Prostate gland (tissue), 2 donors: ENCODE results near the gene FSTL5. TPM values are rescaled to one million over a fixed set of nuclear protein-coding genes. Genes with fewer than 3 reads are reported as not detected.

ENCODE experiments used
- DNase-seq: peaks from one replicate; pipeline ENCODE4 v3.0.0-alpha.2; 2019; ENCODE audit warnings: low spot score
- H3K27ac ChIP-seq, 2 donors: fragments of 200-600 bp; sonication (generic); 2 replicates each; pipeline ENCODE4 v1.5.1; 2017 to 2019
- H3K27me3 ChIP-seq: fragments of 200-600 bp; sonication (generic); replicated peaks from 2 replicates; pipeline ENCODE4 v1.5.1; 2019; ENCODE audit not compliant: insufficient read depth
- H3K36me3 ChIP-seq, 2 donors: fragments of 200-600 bp; sonication (generic); 1 replicate in 1 of 2; 2 replicates in 1 of 2; pipeline versions ENCODE4 v1.5.1 to v1.8.1; 2017 to 2019
- H3K4me1 ChIP-seq: fragments of 200-600 bp; sonication (generic); replicated peaks from 2 replicates; pipeline ENCODE4 v1.5.1; 2019
- H3K4me3 ChIP-seq, 2 donors: fragments of 200-600 bp; sonication (generic); 2 replicates each; pipeline ENCODE4 v1.5.1; 2017 to 2019
- H3K9me3 ChIP-seq: fragments of 200-600 bp; sonication (generic); 2 replicates; pipeline ENCODE4 v1.5.1; 2017
- CTCF ChIP-seq, 4 experiments: fragments of 200-600 bp in 2 of 4; fragments of 450-650 bp in 2 of 4; sonication (generic) in 2 of 4; IDR thresholded peaks; 1 replicate in 3 of 4; 2 replicates in 1 of 4; pipeline ENCODE4 v1.5.1; 2016 to 2019; ENCODE audit warnings: antibody characterized with exemption in 4 of 4, mild to moderate bottlenecking in 2 of 4, moderate library complexity in 2 of 4
- POLR2A ChIP-seq: fragments of 450-650 bp; IDR thresholded peaks from one replicate; pipeline ENCODE4 v1.6.1; 2016; ENCODE audit warnings: antibody characterized with exemption, mild to moderate bottlenecking
- POLR2AphosphoS5 ChIP-seq: sonication (generic); formaldehyde crosslinking; IDR thresholded peaks from one replicate; pipeline ENCODE4 v1.6.1; 2017; ENCODE audit warnings: antibody characterized with exemption
- WGBS: methylation state at CpG from one replicate; pipeline ENCODE4 v1.1.5; 2018; 5-methylcytosine and 5-hydroxymethylcytosine counted together
- intact Hi-C: fragments of 100-400 bp; cut with DNase I; formaldehyde crosslinking; loops from one replicate; pipeline ENCODE4 v1.14.2; 2022
- total RNA-seq, 2 donors: library from RNA; depleted of rRNA; stranded (reverse); fragments of >200 nt; gene quantifications; one replicate each; pipeline ENCODE4 v1.1.0, GENCODE V29; 2016

Gene FSTL5
- total RNA-seq, 2 donors from 2014 or later = 0.45 TPM; not detected in 1

- H3K4me3 ChIP-seq = no peak overlapping the region
- TF ChIP-seq POLR2A (no peak), CTCF (IDR thresholded peaks at IDR 0.05) (no peak), POLR2AphosphoS5 (no peak)
- no peak for DNase-seq
- no peaks in the 10 kb centered on the region for H3K36me3 ChIP-seq
- no peaks in the 10 kb centered on the region for H3K9me3 ChIP-seq
- no peaks in the 10 kb centered on the region for H3K4me1 ChIP-seq
- no peaks in the 10 kb centered on the region for H3K27me3 ChIP-seq
- no peak overlapping the region for H3K27ac ChIP-seq
- intact Hi-C loops = no loop called here
- 67% methylated on average over 2 of the region's 2 CpGs for WGBS
These were observed 102.6 kb downstream of the FSTL5 start for GRCh38 chr4:162061214-162061613.

- 53% methylated on average over 1 of the region's 1 CpG for WGBS
- TF ChIP-seq POLR2AphosphoS5 (no peak), POLR2A (no peak), CTCF (IDR thresholded peaks at IDR 0.05) (no peak)
- H3K9me3 ChIP-seq = no peaks in the 10 kb centered on the region
- no peak overlapping the region for H3K27ac ChIP-seq
- intact Hi-C loops = no loop called here
- no peak overlapping the region for H3K4me3 ChIP-seq
- no peaks in the 10 kb centered on the region for H3K36me3 ChIP-seq
- H3K4me1 ChIP-seq = no peaks in the 10 kb centered on the region
- no peaks in the 10 kb centered on the region for H3K27me3 ChIP-seq
- no peak for DNase-seq
These were observed 104.1 kb downstream of the FSTL5 start for GRCh38 chr4:162059656-162060055.

GRCh38 chr4:162056990-162057389 lies 106.8 kb downstream of the FSTL5 start:
- Histone ChIP-seq H3K27ac (no peak overlapping the region), H3K36me3 (no peaks in the 10 kb centered on the region), H3K4me1 (no peaks in the 10 kb centered on the region), H3K27me3 (no peaks in the 10 kb centered on the region), H3K4me3 (no peak overlapping the region), H3K9me3 (no peaks in the 10 kb centered on the region)
- no peak for DNase-seq
- WGBS = 15% methylated on average over 8 of the region's 8 CpGs
- no peak for TF ChIP-seq CTCF (IDR thresholded peaks at IDR 0.05)
- no peak for TF ChIP-seq POLR2AphosphoS5
- TF ChIP-seq POLR2A = no peak
- intact Hi-C loops = no loop called here

- 9% methylated on average over 4 of the region's 4 CpGs for WGBS
- Histone ChIP-seq H3K27ac (no peak overlapping the region), H3K9me3 (no peaks in the 10 kb centered on the region), H3K27me3 (no peaks in the 10 kb centered on the region), H3K36me3 (no peaks in the 10 kb centered on the region), H3K4me3 (no peak overlapping the region), H3K4me1 (no peaks in the 10 kb centered on the region)
- no peak for DNase-seq
- intact Hi-C loops = no loop called here
- no peak for TF ChIP-seq POLR2AphosphoS5
- TF ChIP-seq POLR2A = no peak
- TF ChIP-seq CTCF (IDR thresholded peaks at IDR 0.05) = no peak
These were observed 117.7 kb downstream of the FSTL5 start for GRCh38 chr4:162046135-162046534.

GRCh38 chr4:162038112-162038511 lies 125.7 kb downstream of the FSTL5 start:
- no peak for DNase-seq
- H3K27ac ChIP-seq = no peak overlapping the region
- TF ChIP-seq POLR2A (no peak), POLR2AphosphoS5 (no peak), CTCF (IDR thresholded peaks at IDR 0.05) (no peak)
- H3K9me3 ChIP-seq = no peaks in the 10 kb centered on the region
- no peaks in the 10 kb centered on the region for H3K27me3 ChIP-seq
- intact Hi-C loops = no loop called here
- H3K4me3 ChIP-seq = no peak overlapping the region
- no peaks in the 10 kb centered on the region for H3K36me3 ChIP-seq
- 37% methylated on average over 3 of the region's 3 CpGs for WGBS
- no peaks in the 10 kb centered on the region for H3K4me1 ChIP-seq
